ENCODE results near the gene ATP5F1C. TPM values are rescaled to one million over a fixed set of nuclear protein-coding genes. Genes with fewer than 3 reads are reported as not detected.

ATP5F1C gene
- total RNA-seq, 2 experiments from 2014 or later, result 282 to 292 TPM

- no peak overlapping the region for H3K27ac Mint-ChIP-seq
- intact Hi-C loops (cut with micrococcal nuclease), result no loop called here
- POLR2A ChIA-PET, result interaction anchor here (1.1 kb wide), 1 partner anchor 36 kb away, joined by 3 read pairs; the partner anchor contains the start of genes ATP5F1C and KIN
Observed at GRCh38 chr10:7752251-7752650, 35.7 kb upstream of the ATP5F1C start.

GRCh38 chr10:7755103-7755502 is 32.9 kb upstream of the ATP5F1C start:
- ChIA-PET CTCF (interaction anchor here (1.4 kb wide), 1 partner anchor 229 kb away, joined by 7 read pairs; no protein-coding TSS in a partner anchor), POLR2A (no interaction called here)
- no peak for TF ChIP-seq CTCF (IDR thresholded peaks at IDR 0.05)
- DNase-seq (no peak), ATAC-seq (no peak)
- H3K4me1 Mint-ChIP-seq (ENCODE audit: low read depth), result no peaks in the 10 kb centered on the region
- H3K9me3 Mint-ChIP-seq, result no peaks in the 10 kb centered on the region
- H3K27ac Mint-ChIP-seq, result no peak overlapping the region
- H3K36me3 Mint-ChIP-seq (ENCODE audit: low read depth), result peaks cover 38% of the 10 kb centered on the region
- H3K4me3 Mint-ChIP-seq, result no peak overlapping the region
- H3K27me3 Mint-ChIP-seq, result no peaks in the 10 kb centered on the region
- intact Hi-C loops (cut with micrococcal nuclease), result no loop called here

More at GRCh38 chr10:7752251-7752650, 35.7 kb upstream of the ATP5F1C start:
- no peak for TF ChIP-seq CTCF (IDR thresholded peaks at IDR 0.05)
- H3K4me1 Mint-ChIP-seq (ENCODE audit: low read depth), result no peaks in the 10 kb centered on the region
- H3K4me3 Mint-ChIP-seq, result no peak overlapping the region
- no peaks in the 10 kb centered on the region for H3K9me3 Mint-ChIP-seq
- peaks cover 29% of the 10 kb centered on the region for H3K36me3 Mint-ChIP-seq (ENCODE audit: low read depth)
- CTCF ChIA-PET, result no interaction called here
- DNase-seq (no peak), ATAC-seq (no peak)
- H3K27me3 Mint-ChIP-seq, result no peaks in the 10 kb centered on the region

- Mint-ChIP-seq H3K9me3 (no peaks in the 10 kb centered on the region), H3K27me3 (no peaks in the 10 kb centered on the region), H3K36me3 (ENCODE audit: low read depth) (peaks cover 38% of the 10 kb centered on the region), H3K4me1 (ENCODE audit: low read depth) (no peaks in the 10 kb centered on the region), H3K4me3 (no peak overlapping the region), H3K27ac (no peak overlapping the region)
- TF ChIP-seq CTCF (IDR thresholded peaks at IDR 0.05), result peak; percentile 59
- CTCF ChIA-PET, result interaction anchor here (1.2 to 1.4 kb wide), 5 partner anchors 10 to 1546 kb away, joined by 3 to 7 read pairs (median 4); no protein-coding TSS in a partner anchor
- DNase-seq, result peak; percentile 49
- ATAC-seq, result peak; percentile 66
- intact Hi-C loops (cut with micrococcal nuclease), result no loop called here
- POLR2A ChIA-PET, result interaction anchor here (0.8 kb wide), 1 partner anchor 332 kb away, joined by 3 read pairs; no protein-coding TSS in a partner anchor
Observed at GRCh38 chr10:7756360-7756992, 31.5 kb upstream of the ATP5F1C start.

- Mint-ChIP-seq H3K4me3 (no peak overlapping the region), H3K27me3 (no peaks in the 10 kb centered on the region), H3K9me3 (no peaks in the 10 kb centered on the region), H3K4me1 (ENCODE audit: low read depth) (no peaks in the 10 kb centered on the region), H3K36me3 (ENCODE audit: low read depth) (peaks cover 25% of the 10 kb centered on the region), H3K27ac (no peak overlapping the region)
- CTCF ChIA-PET, result no interaction called here
- DNase-seq (no peak), ATAC-seq (no peak)
- no peak for TF ChIP-seq CTCF (IDR thresholded peaks at IDR 0.05)
- POLR2A ChIA-PET, result no interaction called here
- intact Hi-C loops (cut with micrococcal nuclease), result no loop called here
Observed at GRCh38 chr10:7763929-7764328, 24.0 kb upstream of the ATP5F1C start.

- CTCF ChIA-PET, result interaction anchor here (1.0 to 1.1 kb wide), 2 partner anchors 10 to 241 kb away, joined by 3 read pairs; no protein-coding TSS in a partner anchor
- ATAC-seq (no peak), DNase-seq (no peak)
- H3K36me3 Mint-ChIP-seq (ENCODE audit: low read depth), result peaks cover 32% of the 10 kb centered on the region
- no peaks in the 10 kb centered on the region for H3K27me3 Mint-ChIP-seq
- no peaks in the 10 kb centered on the region for H3K9me3 Mint-ChIP-seq
- no peaks in the 10 kb centered on the region for H3K4me1 Mint-ChIP-seq (ENCODE audit: low read depth)
- intact Hi-C loops (cut with micrococcal nuclease), result no loop called here
- POLR2A ChIA-PET, result interaction anchor here (0.5 kb wide), 1 partner anchor 842 kb away, joined by 3 read pairs; no protein-coding TSS in a partner anchor
- TF ChIP-seq CTCF (IDR thresholded peaks at IDR 0.05), result no peak
- H3K27ac Mint-ChIP-seq, result no peak overlapping the region
- H3K4me3 Mint-ChIP-seq, result no peak overlapping the region
Observed at GRCh38 chr10:7766241-7766640, 21.7 kb upstream of the ATP5F1C start.

All from activated CD8-positive, alpha-beta T cell treated with anti-CD3 and anti-CD28 coated beads for 36 hours (primary cell).